Ishikawa (cell line): ENCODE results near the gene IFITM10.

Source experiments
- CEBPB ChIP-seq: IDR thresholded peaks from 2 replicates; pipeline ENCODE4 v1.6.1; 2012
- CREB1 ChIP-seq: IDR thresholded peaks from 2 replicates; pipeline ENCODE4 v1.6.1; 2012; ENCODE audit warnings: low read depth
- EGR1 ChIP-seq: IDR thresholded peaks from 2 replicates; pipeline ENCODE4 v1.6.1; 2012
- EP300 ChIP-seq: IDR thresholded peaks from 2 replicates; pipeline ENCODE4 v1.6.1; 2012; ENCODE audit warnings: borderline replicate concordance
- FOXM1 ChIP-seq: IDR thresholded peaks from 2 replicates; pipeline ENCODE4 v1.6.1; 2012; ENCODE audit warnings: low read depth, borderline replicate concordance
- NFIC ChIP-seq: IDR thresholded peaks from 2 replicates; pipeline ENCODE4 v1.6.1; 2012
- RAD21 ChIP-seq: IDR thresholded peaks from 2 replicates; pipeline ENCODE4 v1.6.1; 2012; ENCODE audit warnings: low read depth
- TAF1 ChIP-seq: IDR thresholded peaks from 2 replicates; pipeline ENCODE4 v1.6.1; 2012; ENCODE audit warnings: low read depth, mild to moderate bottlenecking
- TCF12 ChIP-seq: IDR thresholded peaks from 2 replicates; pipeline ENCODE4 v1.6.1; 2012; ENCODE audit warnings: low read depth
- TEAD4 ChIP-seq: IDR thresholded peaks from 2 replicates; pipeline ENCODE4 v1.6.1; 2012
- YY1 ChIP-seq: IDR thresholded peaks from 2 replicates; pipeline ENCODE4 v1.6.1; 2012; ENCODE audit warnings: low read depth
- ZBTB7A ChIP-seq: IDR thresholded peaks from 2 replicates; pipeline ENCODE4 v1.6.1; 2012; ENCODE audit warnings: low read depth
- TF ChIP-seq, protein P1 (sequence below): IDR thresholded peaks from 2 replicates; pipeline ENCODE4 v1.6.1; 2012
- TF ChIP-seq, protein P2 (sequence below): IDR thresholded peaks from 2 replicates; pipeline ENCODE4 v1.6.1; 2012
- TF ChIP-seq, protein P3 (sequence below): IDR thresholded peaks from 2 replicates; pipeline ENCODE4 v1.6.1; 2012; ENCODE audit warnings: low read depth, mild to moderate bottlenecking

IFITM10 gene

DNA sequence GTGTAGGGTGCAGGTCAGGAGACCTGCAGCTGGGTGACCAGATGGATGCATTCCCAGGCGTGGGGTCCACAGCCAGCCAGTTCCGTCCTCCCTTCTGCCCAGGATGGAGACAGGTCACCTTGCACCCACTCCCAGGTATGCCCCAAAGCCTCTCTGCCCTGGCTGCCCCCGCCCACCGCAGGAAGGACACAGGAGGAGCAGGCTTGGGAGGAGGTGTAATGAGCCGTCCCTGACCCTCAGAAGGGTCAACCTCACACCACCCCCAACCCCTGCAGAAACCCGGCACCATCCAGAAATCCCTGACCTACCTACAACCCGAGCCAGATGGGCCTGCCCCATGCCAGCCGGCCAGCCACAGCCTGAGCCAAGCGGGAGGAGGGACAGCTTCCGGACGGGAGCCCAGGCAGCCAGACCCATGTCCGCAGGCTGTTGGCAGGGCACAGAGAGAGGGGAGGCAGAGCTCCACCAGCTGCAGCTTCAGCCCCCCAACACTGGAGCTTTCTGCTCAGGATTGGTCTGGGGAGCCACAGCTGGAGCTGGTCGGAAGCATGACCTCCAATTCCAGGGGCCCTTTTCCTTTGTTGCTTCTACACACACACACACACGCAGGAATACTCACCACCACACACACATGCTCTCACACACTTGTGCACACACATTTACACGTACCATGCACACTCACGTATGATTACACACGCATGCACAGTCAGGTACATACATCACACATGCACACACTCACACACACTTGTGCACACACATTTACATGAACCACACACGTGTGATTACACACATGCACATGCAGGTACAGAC, 5.3 kb downstream of the IFITM10 start:
- TF ChIP-seq, protein P1, sequence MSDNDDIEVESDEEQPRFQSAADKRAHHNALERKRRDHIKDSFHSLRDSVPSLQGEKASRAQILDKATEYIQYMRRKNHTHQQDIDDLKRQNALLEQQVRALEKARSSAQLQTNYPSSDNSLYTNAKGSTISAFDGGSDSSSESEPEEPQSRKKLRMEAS: no peak
- TF ChIP-seq TAF1 (no peak), TEAD4 (no peak), CEBPB (no peak), ZBTB7A (no peak), EP300 (no peak), NFIC (no peak), FOXM1 (no peak), RAD21 (no peak), YY1 (no peak), EGR1 (no peak), CREB1 (no peak), TCF12 (no peak)
- TF ChIP-seq, protein P2, sequence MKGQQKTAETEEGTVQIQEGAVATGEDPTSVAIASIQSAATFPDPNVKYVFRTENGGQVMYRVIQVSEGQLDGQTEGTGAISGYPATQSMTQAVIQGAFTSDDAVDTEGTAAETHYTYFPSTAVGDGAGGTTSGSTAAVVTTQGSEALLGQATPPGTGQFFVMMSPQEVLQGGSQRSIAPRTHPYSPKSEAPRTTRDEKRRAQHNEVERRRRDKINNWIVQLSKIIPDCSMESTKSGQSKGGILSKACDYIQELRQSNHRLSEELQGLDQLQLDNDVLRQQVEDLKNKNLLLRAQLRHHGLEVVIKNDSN: no peak
- TF ChIP-seq, protein P3, sequence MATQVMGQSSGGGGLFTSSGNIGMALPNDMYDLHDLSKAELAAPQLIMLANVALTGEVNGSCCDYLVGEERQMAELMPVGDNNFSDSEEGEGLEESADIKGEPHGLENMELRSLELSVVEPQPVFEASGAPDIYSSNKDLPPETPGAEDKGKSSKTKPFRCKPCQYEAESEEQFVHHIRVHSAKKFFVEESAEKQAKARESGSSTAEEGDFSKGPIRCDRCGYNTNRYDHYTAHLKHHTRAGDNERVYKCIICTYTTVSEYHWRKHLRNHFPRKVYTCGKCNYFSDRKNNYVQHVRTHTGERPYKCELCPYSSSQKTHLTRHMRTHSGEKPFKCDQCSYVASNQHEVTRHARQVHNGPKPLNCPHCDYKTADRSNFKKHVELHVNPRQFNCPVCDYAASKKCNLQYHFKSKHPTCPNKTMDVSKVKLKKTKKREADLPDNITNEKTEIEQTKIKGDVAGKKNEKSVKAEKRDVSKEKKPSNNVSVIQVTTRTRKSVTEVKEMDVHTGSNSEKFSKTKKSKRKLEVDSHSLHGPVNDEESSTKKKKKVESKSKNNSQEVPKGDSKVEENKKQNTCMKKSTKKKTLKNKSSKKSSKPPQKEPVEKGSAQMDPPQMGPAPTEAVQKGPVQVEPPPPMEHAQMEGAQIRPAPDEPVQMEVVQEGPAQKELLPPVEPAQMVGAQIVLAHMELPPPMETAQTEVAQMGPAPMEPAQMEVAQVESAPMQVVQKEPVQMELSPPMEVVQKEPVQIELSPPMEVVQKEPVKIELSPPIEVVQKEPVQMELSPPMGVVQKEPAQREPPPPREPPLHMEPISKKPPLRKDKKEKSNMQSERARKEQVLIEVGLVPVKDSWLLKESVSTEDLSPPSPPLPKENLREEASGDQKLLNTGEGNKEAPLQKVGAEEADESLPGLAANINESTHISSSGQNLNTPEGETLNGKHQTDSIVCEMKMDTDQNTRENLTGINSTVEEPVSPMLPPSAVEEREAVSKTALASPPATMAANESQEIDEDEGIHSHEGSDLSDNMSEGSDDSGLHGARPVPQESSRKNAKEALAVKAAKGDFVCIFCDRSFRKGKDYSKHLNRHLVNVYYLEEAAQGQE: no peak

DNA sequence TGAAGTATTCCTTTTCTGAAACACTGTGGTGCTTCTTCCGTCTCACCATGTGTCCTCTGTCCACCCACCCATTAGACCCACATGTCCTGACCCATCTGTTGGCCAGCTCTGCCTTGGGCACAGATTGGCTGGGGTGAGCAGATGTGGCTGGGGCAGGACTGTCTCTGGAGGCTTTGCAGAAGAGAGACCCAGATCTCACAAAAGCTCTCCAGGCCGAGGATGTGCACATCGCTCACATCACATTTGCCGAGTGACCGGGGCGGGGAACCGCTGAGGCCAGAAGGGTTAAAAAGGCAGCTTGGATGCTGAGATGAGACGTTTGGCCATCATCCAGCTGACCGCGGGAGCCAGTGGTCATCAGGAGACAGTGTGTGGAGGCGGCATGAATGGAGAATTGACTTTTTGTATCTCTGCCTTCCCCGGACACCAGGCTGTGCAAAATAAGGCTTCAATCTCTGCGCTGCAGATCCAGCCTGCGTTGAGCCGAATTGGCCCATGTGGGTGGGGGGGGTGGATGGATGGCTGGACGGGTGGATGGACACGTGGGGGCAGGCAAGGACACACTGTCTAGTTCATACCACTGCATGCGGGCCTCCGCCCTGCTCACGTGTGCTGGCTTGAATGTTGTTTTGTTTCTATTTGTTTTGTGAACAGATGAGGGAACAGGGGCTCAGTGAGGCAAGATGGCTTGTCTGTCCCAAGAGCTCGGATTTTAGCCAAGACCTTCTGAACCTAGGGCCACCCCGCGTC, 6.1 kb downstream of the IFITM10 start:
- TF ChIP-seq CEBPB (no peak), NFIC (no peak), FOXM1 (no peak), RAD21 (no peak), YY1 (no peak), EP300 (no peak), TCF12 (no peak), EGR1 (no peak), CREB1 (no peak), TEAD4 (no peak), TAF1 (no peak), ZBTB7A (no peak)
- TF ChIP-seq, protein P2: no peak
- TF ChIP-seq, protein P3: no peak
- TF ChIP-seq, protein P1: no peak

DNA sequence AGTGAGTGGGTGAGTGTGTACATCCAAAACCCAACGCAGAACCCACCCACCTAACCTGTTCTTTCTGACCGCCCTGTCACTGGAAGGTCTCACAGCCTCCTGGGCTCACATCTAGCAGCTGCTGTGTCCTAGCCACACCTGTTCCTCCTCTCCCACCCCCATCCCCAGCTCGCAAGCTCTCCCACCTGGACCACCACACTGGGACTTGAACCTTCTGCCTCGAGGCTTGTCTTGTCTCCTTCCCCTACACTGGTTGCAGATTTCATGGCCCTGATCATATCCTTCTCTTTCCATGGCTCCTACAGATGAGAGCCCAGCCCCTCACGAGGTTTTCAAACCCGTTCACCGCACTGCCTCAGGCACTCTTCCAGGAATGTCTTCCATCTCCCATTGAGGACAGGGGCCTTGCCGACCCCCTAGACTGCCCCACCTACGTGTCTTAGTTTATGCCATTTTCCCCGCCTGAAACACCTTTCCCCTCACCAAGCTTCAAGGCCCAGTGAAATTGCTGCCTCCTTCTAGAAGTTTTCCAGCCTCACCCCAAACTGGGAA, 6.7 kb downstream of the IFITM10 start:
- TF ChIP-seq CREB1 (no peak), NFIC (no peak), TAF1 (no peak)

DNA sequence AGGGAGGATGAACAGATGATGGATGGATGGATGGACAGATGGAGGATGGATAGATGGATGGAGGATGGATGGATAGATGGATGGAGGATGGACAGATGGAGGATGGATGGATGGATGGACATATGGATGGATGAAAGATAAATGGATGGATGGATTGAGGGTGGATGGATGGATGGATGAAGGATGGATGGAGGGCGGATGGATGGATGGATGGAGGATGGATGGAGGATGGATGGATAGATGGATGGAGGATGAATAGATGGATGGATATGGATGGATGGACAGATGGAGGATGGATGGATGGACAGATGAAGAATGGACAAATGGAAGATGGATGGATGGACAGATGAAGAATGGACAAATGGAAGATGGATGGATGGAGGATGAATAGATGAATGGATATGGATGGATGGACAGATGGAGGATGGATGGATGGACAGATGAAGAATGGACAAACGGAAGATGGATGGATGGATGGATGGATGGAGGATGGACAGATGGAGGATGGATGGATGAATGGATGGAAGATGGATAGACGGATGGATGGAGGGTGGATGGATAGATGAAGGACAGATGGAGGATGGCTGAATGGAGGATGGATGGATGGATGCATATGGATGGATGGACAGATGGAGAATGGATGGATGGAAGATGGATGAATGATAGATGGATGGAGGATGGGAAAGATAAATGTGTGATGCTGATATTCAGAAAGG, 7.4 kb downstream of the IFITM10 start:
- TF ChIP-seq RAD21 (no peak), EP300 (no peak)

DNA sequence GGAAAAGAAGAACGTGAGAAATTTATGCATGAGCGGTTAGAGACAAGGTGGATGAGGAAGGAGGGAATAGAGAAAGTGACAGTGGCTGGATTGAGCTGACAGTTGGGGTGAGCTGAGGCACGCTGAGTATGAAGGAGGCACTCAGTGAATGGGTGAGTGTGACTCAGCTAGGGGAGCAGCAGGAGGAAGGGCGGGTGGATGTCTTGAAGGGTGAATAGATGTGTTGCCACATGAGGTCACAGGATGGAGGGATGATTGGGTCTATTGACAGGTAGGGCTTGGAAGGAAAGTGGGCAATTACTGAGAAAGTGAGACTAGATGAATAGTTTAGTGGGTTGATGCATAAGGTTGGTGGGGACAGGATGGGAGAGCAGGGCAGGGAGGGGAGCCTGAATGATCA, 8.0 kb downstream of the IFITM10 start:
- TF ChIP-seq NFIC (no peak), FOXM1 (no peak), TEAD4 (no peak), CEBPB (no peak), ZBTB7A (no peak), TCF12 (no peak), RAD21 (no peak), YY1 (no peak), EP300 (no peak), TAF1 (no peak), EGR1 (no peak), CREB1 (no peak)
- TF ChIP-seq, protein P2: no peak
- TF ChIP-seq, protein P3: no peak
- TF ChIP-seq, protein P1: no peak
